ENCODE results near the gene FOXF2. TPM values are rescaled to one million over a fixed set of nuclear protein-coding genes. Genes with fewer than 3 reads are reported as not detected.
A peak's percentile ranks its signal among the peaks of the same experiment; 100 is the strongest.

The FOXF2 gene
- total and polyA plus RNA-seq, 7 donors: 0.07 to 0.54 (median 0.17) TPM

GRCh38 chr6:1386038-1386709, 3.2 kb upstream of the FOXF2 start:
- intact Hi-C loops (cut with DNase I): loop anchor here in 1 of 2 donors (10.0 kb wide), 1 partner anchor 661 kb away; no protein-coding TSS in a partner anchor
- DNase-seq (no peak), ATAC-seq (no peak)
- no peak for TF ChIP-seq CTCF (IDR thresholded peaks at IDR 0.05)
- no peak overlapping the region for H3K4me3 ChIP-seq
- no peaks in the 10 kb centered on the region for H3K9me3 ChIP-seq
- peaks cover 13% of the 10 kb centered on the region for H3K4me1 ChIP-seq
- peaks cover 4 to 92% (median 50%) of the 10 kb centered on the region in 3 donors for H3K27me3 ChIP-seq (ENCODE audit: insufficient read depth in 3 of 3, low read length in 2 of 3)
- WGBS, 3 donors: 68 to 79% (median 78%) methylated on average over 4 of the region's 4 CpGs
- no peaks in the 10 kb centered on the region for H3K36me3 ChIP-seq (ENCODE audit: insufficient read depth in 1 of 2, low read depth in 1 of 2)
- no peak overlapping the region for H3K27ac ChIP-seq

- TF ChIP-seq CTCF (IDR thresholded peaks at IDR 0.05): no peak
- Histone ChIP-seq H3K4me1 (peaks cover 4% of the 10 kb centered on the region), H3K36me3 (ENCODE audit: insufficient read depth in 1 of 2, low read depth in 1 of 2) (no peaks in the 10 kb centered on the region), H3K9me3 (no peaks in the 10 kb centered on the region), H3K4me3 (no peak overlapping the region), H3K27me3 (ENCODE audit: insufficient read depth in 3 of 3, low read length in 2 of 3) (peaks cover 4 to 90% (median 56%) of the 10 kb centered on the region in 3 donors), H3K27ac (no peak overlapping the region)
- DNase-seq (no peak), ATAC-seq (no peak)
- intact Hi-C loops (cut with DNase I): loop anchor here in 1 of 2 donors (10.0 kb wide), 1 partner anchor 663 kb away; no protein-coding TSS in a partner anchor
- 45 to 56% (median 56%) methylated on average over 11 of the region's 11 CpGs for WGBS, 3 donors
Measured at GRCh38 chr6:1387538-1387875, 1.9 kb upstream of the FOXF2 start.

GRCh38 chr6:1387876-1388629, 1.3 kb upstream of the FOXF2 start:
- no peaks in the 10 kb centered on the region for H3K36me3 ChIP-seq (ENCODE audit: insufficient read depth in 1 of 2, low read depth in 1 of 2)
- H3K27me3 ChIP-seq (ENCODE audit: insufficient read depth in 3 of 3, low read length in 2 of 3): peaks cover 4 to 90% (median 58%) of the 10 kb centered on the region in 3 donors
- H3K9me3 ChIP-seq: no peaks in the 10 kb centered on the region
- no peak overlapping the region for H3K27ac ChIP-seq
- ATAC-seq (no peak), DNase-seq (no peak)
- H3K4me3 ChIP-seq: no peak overlapping the region
- intact Hi-C loops (cut with DNase I): loop anchor here in 1 of 2 donors (10.0 kb wide), 1 partner anchor 663 kb away; no protein-coding TSS in a partner anchor
- peaks cover 4% of the 10 kb centered on the region for H3K4me1 ChIP-seq
- TF ChIP-seq CTCF (IDR thresholded peaks at IDR 0.05): no peak
- WGBS, 3 donors: 18 to 27% (median 21%) methylated on average over 18 to 20 of the region's 20 CpGs

GRCh38 chr6:1388630-1389368, 577 bp upstream of the FOXF2 start:
- no peak overlapping the region for H3K27ac ChIP-seq
- peaks cover 0 to 90% (median 60%) of the 10 kb centered on the region in 3 donors for H3K27me3 ChIP-seq (ENCODE audit: insufficient read depth in 3 of 3, low read length in 2 of 3)
- peak in 1 of 2 donors; percentile 51 for DNase-seq
- H3K36me3 ChIP-seq (ENCODE audit: insufficient read depth in 1 of 2, low read depth in 1 of 2): no peaks in the 10 kb centered on the region
- 2 to 5% (median 4%) methylated on average over 35 to 36 of the region's 36 CpGs for WGBS, 3 donors
- H3K9me3 ChIP-seq: no peaks in the 10 kb centered on the region
- no peak for ATAC-seq
- peaks cover 4% of the 10 kb centered on the region for H3K4me1 ChIP-seq
- H3K4me3 ChIP-seq: peak overlapping the region; percentile 49
- intact Hi-C loops (cut with DNase I): loop anchor here in 1 of 2 donors (10.0 kb wide), 1 partner anchor 664 kb away; no protein-coding TSS in a partner anchor
- TF ChIP-seq CTCF (IDR thresholded peaks at IDR 0.05): no peak
